H1 (cell line): ENCODE results near the gene HDGFL3. TPM values are rescaled to one million over a fixed set of nuclear protein-coding genes. Genes with fewer than 3 reads are reported as not detected.

Source experiments
- CTCF ChIA-PET: fragments of 300-600 bp; sonication (Branson Sonifier 250); formaldehyde crosslinking; loops from one replicate; lab custom pipeline; 2021; ENCODE audit not compliant: partially characterized antibody; lab: Charles Lee
- POLR2A ChIA-PET: fragments of 300-600 bp; sonication (Branson Sonifier 250); formaldehyde crosslinking; loops from one replicate; lab custom pipeline; 2021; ENCODE audit warnings: inconsistent platforms; ENCODE audit not compliant: partially characterized antibody; lab: Charles Lee
- DNase-seq, 2 experiments: peaks; one replicate each; pipeline versions ENCODE4 v3.0.0 to v3.0.0-alpha.2; 2010 to 2022; ENCODE audit warnings: low spot score in 2 of 2, low read depth in 1 of 2, mixed read lengths in 1 of 2
- FAIRE-seq: peaks from 2 replicates; lab custom pipeline; 2011; peaks lifted over from hg19 to GRCh38; lab: Jason Lieb, UNC
- H2AFZ ChIP-seq: 2 replicates; pipeline ENCODE4 v1.8.1; 2012; ENCODE audit warnings: low read length, inconsistent platforms
- H2AK5ac ChIP-seq: 2 replicates; pipeline ENCODE4 v1.6.1; 2013; ENCODE audit warnings: low read depth, low read length
- H2BK120ac ChIP-seq: replicated peaks from 2 replicates; pipeline ENCODE3; 2013; ENCODE audit warnings: low read depth, low read length, inconsistent platforms
- H2BK12ac ChIP-seq: 2 replicates; pipeline ENCODE4 v1.6.1; 2013; ENCODE audit warnings: low read depth, low read length
- H2BK15ac ChIP-seq: 2 replicates; pipeline ENCODE4 v1.6.1; 2013; ENCODE audit warnings: low read length
- H2BK20ac ChIP-seq: 2 replicates; pipeline ENCODE4 v1.6.1; 2013; ENCODE audit warnings: low read length
- H2BK5ac ChIP-seq: 2 replicates; pipeline ENCODE4 v1.6.1; 2013; ENCODE audit warnings: low read depth, low read length
- H3K14ac ChIP-seq: 2 replicates; pipeline ENCODE4 v1.6.1; 2013; ENCODE audit warnings: inconsistent platforms; ENCODE audit not compliant: insufficient read length
- H3K18ac ChIP-seq: 2 replicates; pipeline ENCODE4 v1.6.1; 2013; ENCODE audit warnings: low read length; ENCODE audit errors: extremely low read depth
- H3K23ac ChIP-seq: 2 replicates; pipeline ENCODE4 v1.6.1; 2013; ENCODE audit warnings: inconsistent platforms; ENCODE audit not compliant: insufficient read length
- H3K23me2 ChIP-seq: 2 replicates; pipeline ENCODE4 v1.6.1; 2013; ENCODE audit warnings: low read depth, low read length
- H3K27ac ChIP-seq: 2 replicates; pipeline ENCODE4 v1.6.1; 2011; ENCODE audit warnings: low read depth, low read length, inconsistent platforms
- H3K27me3 ChIP-seq, 4 experiments: replicated peaks in 1 of 4; 1 replicate in 1 of 4; 2 replicates in 3 of 4; pipeline versions ENCODE4 v1.6.1 to v1.8.1; 2011 to 2013; ENCODE audit warnings: low read length in 3 of 4, mild to moderate bottlenecking in 3 of 4, inconsistent platforms in 2 of 4, mixed read lengths in 2 of 4, moderate library complexity in 1 of 4; ENCODE audit not compliant: control insufficient read depth in 3 of 4, insufficient read depth in 3 of 4; ENCODE audit errors: extremely low read depth in 1 of 4
- H3K36me3 ChIP-seq, 4 experiments: 2 replicates each; pipeline versions ENCODE4 v1.6.1 to v1.8.1; 2011 to 2013; ENCODE audit warnings: mild to moderate bottlenecking in 4 of 4, low read length in 3 of 4, moderate library complexity in 2 of 4, control low read depth in 1 of 4, inconsistent platforms in 1 of 4; ENCODE audit not compliant: insufficient read depth in 4 of 4, control insufficient read depth in 2 of 4
- H3K4ac ChIP-seq: replicated peaks from 2 replicates; pipeline ENCODE3; 2013; ENCODE audit warnings: low read length, low read depth, mixed read lengths, inconsistent platforms; ENCODE audit not compliant: insufficient read length
- H3K4me1 ChIP-seq, 4 experiments: replicated peaks in 1 of 4; 1 replicate in 1 of 4; 2 replicates in 3 of 4; pipeline versions ENCODE4 v1.6.1 to v1.8.1; 2011 to 2013; ENCODE audit warnings: low read length in 3 of 4, inconsistent platforms in 2 of 4, mixed read lengths in 1 of 4; ENCODE audit not compliant: insufficient read depth in 4 of 4, control insufficient read depth in 3 of 4
- H3K4me2 ChIP-seq, 2 experiments: 2 replicates each; pipeline versions ENCODE4 v1.6.1 to v1.8.1; 2011 to 2013; ENCODE audit warnings: low read depth in 2 of 2, low read length in 2 of 2, control low read depth in 1 of 2, inconsistent platforms in 1 of 2, mild to moderate bottlenecking in 1 of 2; ENCODE audit not compliant: insufficient read depth in 1 of 2
- H3K4me3 ChIP-seq, 4 experiments: fragments of 200-600, 300-600 bp in 1 of 4; sonication (generic), shearing (Covaris generic), sonication (Bioruptor Twin) in 1 of 4; 2 replicates each; pipeline versions ENCODE4 v1.5.1 to v1.8.1; 2011 to 2016; ENCODE audit warnings: low read length in 4 of 4, low read depth in 3 of 4, control low read depth in 2 of 4, inconsistent platforms in 2 of 4, mild to moderate bottlenecking in 2 of 4, mixed read lengths in 1 of 4, moderate library complexity in 1 of 4; ENCODE audit not compliant: insufficient read depth in 2 of 4; ENCODE audit errors: extremely low read depth in 1 of 4
- H3K56ac ChIP-seq: replicated peaks from 2 replicates; pipeline ENCODE3; 2013; ENCODE audit warnings: low read depth, mild to moderate bottlenecking, mixed read lengths, low read length, inconsistent platforms; ENCODE audit not compliant: insufficient read length
- H3K79me1 ChIP-seq: 2 replicates; pipeline ENCODE4 v1.6.1; 2013; ENCODE audit warnings: low read depth, low read length, control low read depth
- H3K79me2 ChIP-seq, 2 experiments: 2 replicates each; pipeline versions ENCODE4 v1.6.1 to v1.8.1; 2012 to 2013; ENCODE audit warnings: low read length in 2 of 2, mild to moderate bottlenecking in 2 of 2, inconsistent platforms in 1 of 2; ENCODE audit not compliant: insufficient read depth in 2 of 2, control insufficient read depth in 1 of 2
- H3K9ac ChIP-seq, 4 experiments: replicated peaks in 1 of 4; 1 replicate in 1 of 4; 2 replicates in 3 of 4; pipeline versions ENCODE4 v1.6.1 to v1.8.1; 2011 to 2013; ENCODE audit warnings: low read depth in 3 of 4, low read length in 3 of 4, control low read depth in 2 of 4, mild to moderate bottlenecking in 2 of 4, moderate library complexity in 2 of 4, inconsistent platforms in 1 of 4; ENCODE audit errors: extremely low read depth in 1 of 4
- H3K9me3 ChIP-seq, 2 experiments: 2 replicates each; pipeline versions ENCODE4 v1.6.1 to v1.8.1; 2012 to 2013; ENCODE audit warnings: mild to moderate bottlenecking in 2 of 2, moderate library complexity in 2 of 2, control low read depth in 1 of 2, inconsistent platforms in 1 of 2, low read depth in 1 of 2, low read length in 1 of 2, mixed read lengths in 1 of 2; ENCODE audit not compliant: insufficient read depth in 2 of 2
- H4K20me1 ChIP-seq, 2 experiments: replicated peaks in 1 of 2; 2 replicates each; pipeline versions ENCODE3 to v1.8.1; 2011 to 2013; ENCODE audit warnings: inconsistent platforms in 2 of 2, low read length in 2 of 2, mild to moderate bottlenecking in 1 of 2; ENCODE audit not compliant: insufficient read depth in 2 of 2, control insufficient read depth in 1 of 2
- H4K5ac ChIP-seq: 2 replicates; pipeline ENCODE4 v1.6.1; 2013; ENCODE audit warnings: low read length, low read depth, mixed read lengths, inconsistent platforms; ENCODE audit not compliant: insufficient read length
- H4K8ac ChIP-seq: 2 replicates; pipeline ENCODE4 v1.8.0; 2013; ENCODE audit warnings: mild to moderate bottlenecking, moderate library complexity, low read length, inconsistent platforms; ENCODE audit not compliant: insufficient read depth; ENCODE audit errors: extremely low read depth
- H4K91ac ChIP-seq: replicated peaks from 2 replicates; pipeline ENCODE3; 2013; ENCODE audit warnings: low read length, mixed read lengths, inconsistent platforms; ENCODE audit not compliant: insufficient read length
- BACH1 ChIP-seq: IDR thresholded peaks from 2 replicates; pipeline ENCODE4 v1.6.1; 2012; ENCODE audit warnings: low read length, improper control_type of control experiment
- BCL11A ChIP-seq, 2 experiments: IDR thresholded peaks; one replicate each; pipeline ENCODE4 v1.6.1; 2011; ENCODE audit warnings: low read depth in 2 of 2, low read length in 2 of 2, mild to moderate bottlenecking in 2 of 2
- CTBP2 ChIP-seq: IDR thresholded peaks from 2 replicates; pipeline ENCODE4 v1.7.0; 2011; ENCODE audit warnings: borderline replicate concordance, mild to moderate bottlenecking, moderate library complexity, mixed read lengths, low read length; ENCODE audit not compliant: insufficient read depth, insufficient read length
- KDM4A ChIP-seq: IDR thresholded peaks from one replicate; pipeline ENCODE4 v1.7.1; 2012; ENCODE audit warnings: low read depth, mild to moderate bottlenecking, moderate library complexity, low read length, inconsistent platforms; ENCODE audit not compliant: severe bottlenecking
- POU5F1 ChIP-seq: IDR thresholded peaks from 2 replicates; pipeline ENCODE4 v1.6.1; 2011; ENCODE audit warnings: low read depth, mild to moderate bottlenecking, low read length, moderate library complexity
- RBBP5 ChIP-seq: IDR thresholded peaks from 2 replicates; pipeline ENCODE4 v1.7.1; 2012; ENCODE audit warnings: low read depth, mild to moderate bottlenecking, inconsistent platforms, low read length, moderate library complexity, borderline replicate concordance
- SP1 ChIP-seq: IDR thresholded peaks from 2 replicates; pipeline ENCODE4 v1.6.1; 2011; ENCODE audit warnings: low read depth, low read length
- SUZ12 ChIP-seq: fragments of 200-600 bp; sonication (generic); IDR thresholded peaks from 2 replicates; pipeline ENCODE4 v1.6.1; 2012; ENCODE audit warnings: mild to moderate bottlenecking, inconsistent platforms, low read length, moderate library complexity, mixed read lengths
- TAF1 ChIP-seq: IDR thresholded peaks from 2 replicates; pipeline ENCODE4 v1.6.1; 2011; ENCODE audit warnings: mild to moderate bottlenecking, low read depth, low read length
- WGBS, 2 experiments: shearing (Covaris generic) in 1 of 2; methylation state at CpG; one replicate each; pipeline versions ENCODE4 v1.1.6 to v1.1.7; 2013 to 2015; ENCODE audit warnings: low lambda C conversion rate in 2 of 2, mixed read lengths in 2 of 2, inconsistent platforms in 1 of 2, low coverage in 1 of 2, missing lambda C conversion rate in 1 of 2; ENCODE audit not compliant: insufficient replicate concordance in 2 of 2, insufficient coverage in 1 of 2, insufficient read length in 1 of 2; ENCODE audit errors: extremely low coverage in 1 of 2, missing lambda C conversion rate in 1 of 2; 5-methylcytosine and 5-hydroxymethylcytosine counted together
- polyA plus RNA-seq, 7 experiments: library from polyadenylated mRNA; depleted of rRNA in 3 of 7; stranded (reverse) in 5 of 7; unstranded in 2 of 7; fragments of >200 nt in 5 of 7; fragments of 200-250 nt in 2 of 7; gene quantifications; 1 replicate in 5 of 7; 2 replicates in 1 of 7; 4 replicates in 1 of 7; pipeline versions ENCODE4 v1.2.1 to v1.2.3, GENCODE V29; 2011 to 2013; ENCODE audit warnings: missing spikeins in 2 of 7, mixed read lengths in 2 of 7
- total RNA-seq: library from RNA; stranded (reverse); fragmentation: NEBNext Ultra II Directional; extraction: Animal tissue kit (Norgen Biotek cat#: 25700); gene quantifications from 2 replicates; pipeline ENCODE4 v1.2.1, GENCODE V29; 2021
- TF ChIP-seq, protein P1 (sequence below): IDR thresholded peaks from 2 replicates; pipeline ENCODE4 v1.6.1; 2012; ENCODE audit warnings: low read length, inconsistent platforms
- TF ChIP-seq, protein P2 (sequence below): IDR thresholded peaks from 2 replicates; pipeline ENCODE4 v1.6.1; 2012; ENCODE audit warnings: inconsistent platforms
- TF ChIP-seq, protein P3 (sequence below): IDR thresholded peaks from 2 replicates; pipeline ENCODE4 v1.6.1; 2012; ENCODE audit warnings: inconsistent platforms

HDGFL3 gene
- total and polyA plus RNA-seq, 2 of the 8 experiments (the other 6 are each of a cell fraction or from before 2014, with no cell fraction given) = 14.1 to 149 TPM

DNA sequence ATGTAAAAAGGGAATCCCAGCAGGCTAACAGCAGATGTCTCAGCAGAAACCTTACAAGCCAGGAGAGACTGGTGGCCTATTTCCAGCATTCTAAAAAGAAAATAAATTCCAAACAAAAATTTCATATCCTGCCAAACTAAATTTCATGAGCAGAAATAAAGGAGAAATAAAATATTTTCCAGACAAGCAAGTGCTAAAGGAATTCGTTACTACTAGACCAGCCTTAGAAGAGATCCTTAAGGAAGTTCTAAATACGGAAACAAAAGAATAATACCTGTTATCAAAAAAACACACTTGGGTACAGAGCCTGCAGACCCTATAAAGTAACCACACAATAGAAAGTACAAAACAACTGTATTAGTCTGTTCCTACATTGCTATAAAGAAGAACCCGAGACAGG is 41.4 kb downstream of the HDGFL3 start:
- Histone ChIP-seq H3K9ac (no peak overlapping the region), H3K27ac (no peak overlapping the region), H2BK5ac (no peak overlapping the region), H3K4me2 (no peak overlapping the region), H3K18ac (no peak overlapping the region), H2BK15ac (no peak overlapping the region), H4K91ac (no peak overlapping the region), H3K9me3 (no peaks in the 10 kb centered on the region), H3K79me2 (peaks cover 4 to 86% of the 10 kb centered on the region in 2 experiments; a peak in 3 of 4 replicates), H3K56ac (no peak overlapping the region), H3K36me3 (peaks cover 0 to 6% (median 4%) of the 10 kb centered on the region in 4 experiments; a peak in 5 of 8 replicates), H3K23ac (no peak overlapping the region), H2BK12ac (no peak overlapping the region), H3K27me3 (no peaks in the 10 kb centered on the region), H4K20me1 (peaks cover 6 to 14% of the 10 kb centered on the region in 2 experiments), H2BK20ac (no peak overlapping the region), H3K23me2 (no peaks in the 10 kb centered on the region), H2AK5ac (no peak overlapping the region), H3K4me1 (no peaks in the 10 kb centered on the region; a peak in 2 of 7 replicates), H3K4me3 (no peak overlapping the region), H2BK120ac (no peak overlapping the region), H2AFZ (no peak overlapping the region), H3K79me1 (no peaks in the 10 kb centered on the region; the same call in 1 of the 2 replicates), H4K5ac (no peak overlapping the region), H3K4ac (no peak overlapping the region), H4K8ac (no peak overlapping the region), H3K14ac (no peak overlapping the region)
- DNase-seq (no peak), FAIRE-seq (no peak)
- CTCF ChIA-PET = no interaction called here
- POLR2A ChIA-PET = interaction anchor here (1.3 kb wide), 1 partner anchor 22 kb away, joined by 3 read pairs; no protein-coding TSS in a partner anchor
- WGBS, 2 experiments = 89% methylated on average over 3 of the region's 3 CpGs; no CpG with 5 or more reads in 1 of the 2 experiments
- no peak for TF ChIP-seq BCL11A (IDR thresholded peaks at IDR 0.05; ENCODE audit: low read depth in 2 of 2, low read length in 2 of 2)
- TF ChIP-seq, protein P1, sequence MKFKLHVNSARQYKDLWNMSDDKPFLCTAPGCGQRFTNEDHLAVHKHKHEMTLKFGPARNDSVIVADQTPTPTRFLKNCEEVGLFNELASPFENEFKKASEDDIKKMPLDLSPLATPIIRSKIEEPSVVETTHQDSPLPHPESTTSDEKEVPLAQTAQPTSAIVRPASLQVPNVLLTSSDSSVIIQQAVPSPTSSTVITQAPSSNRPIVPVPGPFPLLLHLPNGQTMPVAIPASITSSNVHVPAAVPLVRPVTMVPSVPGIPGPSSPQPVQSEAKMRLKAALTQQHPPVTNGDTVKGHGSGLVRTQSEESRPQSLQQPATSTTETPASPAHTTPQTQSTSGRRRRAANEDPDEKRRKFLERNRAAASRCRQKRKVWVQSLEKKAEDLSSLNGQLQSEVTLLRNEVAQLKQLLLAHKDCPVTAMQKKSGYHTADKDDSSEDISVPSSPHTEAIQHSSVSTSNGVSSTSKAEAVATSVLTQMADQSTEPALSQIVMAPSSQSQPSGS = no peak
- no peak for TF ChIP-seq KDM4A
- no peak for TF ChIP-seq CTBP2
- no peak for TF ChIP-seq SUZ12
- TF ChIP-seq, protein P2, sequence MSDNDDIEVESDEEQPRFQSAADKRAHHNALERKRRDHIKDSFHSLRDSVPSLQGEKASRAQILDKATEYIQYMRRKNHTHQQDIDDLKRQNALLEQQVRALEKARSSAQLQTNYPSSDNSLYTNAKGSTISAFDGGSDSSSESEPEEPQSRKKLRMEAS = no peak
- no peak for TF ChIP-seq POU5F1
- no peak for TF ChIP-seq TAF1
- no peak for TF ChIP-seq RBBP5
- TF ChIP-seq BACH1 = no peak
- TF ChIP-seq, protein P3, sequence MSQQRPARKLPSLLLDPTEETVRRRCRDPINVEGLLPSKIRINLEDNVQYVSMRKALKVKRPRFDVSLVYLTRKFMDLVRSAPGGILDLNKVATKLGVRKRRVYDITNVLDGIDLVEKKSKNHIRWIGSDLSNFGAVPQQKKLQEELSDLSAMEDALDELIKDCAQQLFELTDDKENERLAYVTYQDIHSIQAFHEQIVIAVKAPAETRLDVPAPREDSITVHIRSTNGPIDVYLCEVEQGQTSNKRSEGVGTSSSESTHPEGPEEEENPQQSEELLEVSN = no peak
- no peak for TF ChIP-seq SP1
